HG02973 (cell line): ENCODE results near the gene MLEC.
A peak's percentile ranks its signal among the peaks of the same experiment; 100 is the strongest.

Experiments
- ATAC-seq: cut with Tn5 transposase; IDR thresholded peaks from one replicate; pipeline ENCODE4 v1.9.1; 2021; ENCODE audit warnings: moderate library complexity; ENCODE audit not compliant: unreplicated experiment

MLEC gene

DNA sequence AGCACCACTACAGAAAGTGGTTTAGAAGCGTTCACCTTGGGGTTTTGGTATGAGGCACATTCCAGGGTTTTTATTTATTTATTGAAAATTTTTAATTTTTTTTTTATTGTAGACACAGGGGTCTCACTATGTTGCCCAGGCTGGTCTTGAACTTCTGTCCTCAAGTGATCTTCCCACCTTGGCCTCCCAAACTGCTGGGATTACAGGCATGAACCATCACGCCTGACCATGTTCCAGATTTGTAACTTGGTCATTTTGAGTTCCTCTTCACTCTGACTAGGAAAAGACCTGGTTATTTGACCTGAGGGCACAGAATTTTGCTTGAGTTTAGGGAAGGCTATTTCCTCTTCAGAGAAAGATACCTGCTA, 3.1 kb downstream of the MLEC start:
- no peak for ATAC-seq

DNA sequence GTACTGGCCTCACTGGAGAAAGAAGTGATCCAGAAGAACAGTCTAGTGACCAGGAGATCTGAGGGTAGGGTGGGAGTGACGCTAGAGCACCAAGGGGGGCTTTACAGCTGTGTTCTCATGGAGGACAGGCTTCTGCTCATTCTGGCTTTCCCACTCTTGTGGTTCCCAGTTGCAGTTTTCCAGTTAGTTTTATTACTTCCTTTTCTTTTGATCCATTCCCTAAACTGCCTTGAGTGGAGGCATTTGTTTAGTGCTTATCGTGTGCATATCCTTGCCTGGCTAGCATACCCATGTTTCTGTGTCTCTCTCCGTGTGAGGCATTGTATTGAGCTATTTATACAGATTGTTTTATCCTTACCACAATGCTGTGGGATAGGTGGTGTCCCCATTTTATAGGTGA, 4.0 kb downstream of the MLEC start:
- no peak for ATAC-seq

- no peak for ATAC-seq
Observed at GRCh38 chr12:120692524-120693033, 5.6 kb downstream of the MLEC start.

GRCh38 chr12:120693848-120694247, 6.9 kb downstream of the MLEC start:
- no peak for ATAC-seq

- no peak for ATAC-seq
Observed at GRCh38 chr12:120696626-120697025, 9.7 kb downstream of the MLEC start.

DNA sequence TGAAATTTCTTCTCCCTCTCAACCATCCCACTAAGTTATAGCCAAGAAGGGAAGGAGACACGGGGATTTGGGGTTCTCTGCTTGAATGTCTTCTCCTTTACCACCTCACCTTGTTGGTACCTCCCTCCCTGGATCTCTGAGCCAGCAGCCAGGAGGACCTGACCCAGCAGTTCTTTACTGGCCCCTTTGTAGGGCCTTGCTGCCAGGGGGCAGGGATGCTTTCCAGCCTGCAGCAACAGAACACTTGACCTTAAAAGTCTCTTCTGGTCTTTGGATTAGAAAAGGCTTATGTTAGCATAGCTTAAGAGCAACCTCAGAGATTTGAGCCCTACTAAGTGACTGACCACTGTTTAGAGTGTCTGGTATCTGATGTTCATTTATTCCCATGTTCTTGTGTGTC, 10.4 kb downstream of the MLEC start:
- no peak for ATAC-seq

GRCh38 chr12:120698665-120699064, 11.7 kb downstream of the MLEC start:
- ATAC-seq: no peak

GRCh38 chr12:120699553-120699952, 12.6 kb downstream of the MLEC start:
- ATAC-seq: no peak

GRCh38 chr12:120700886-120701285, 13.9 kb downstream of the MLEC start:
- ATAC-seq: no peak

GRCh38 chr12:120702637-120703036, 15.7 kb downstream of the MLEC start:
- no peak for ATAC-seq

DNA sequence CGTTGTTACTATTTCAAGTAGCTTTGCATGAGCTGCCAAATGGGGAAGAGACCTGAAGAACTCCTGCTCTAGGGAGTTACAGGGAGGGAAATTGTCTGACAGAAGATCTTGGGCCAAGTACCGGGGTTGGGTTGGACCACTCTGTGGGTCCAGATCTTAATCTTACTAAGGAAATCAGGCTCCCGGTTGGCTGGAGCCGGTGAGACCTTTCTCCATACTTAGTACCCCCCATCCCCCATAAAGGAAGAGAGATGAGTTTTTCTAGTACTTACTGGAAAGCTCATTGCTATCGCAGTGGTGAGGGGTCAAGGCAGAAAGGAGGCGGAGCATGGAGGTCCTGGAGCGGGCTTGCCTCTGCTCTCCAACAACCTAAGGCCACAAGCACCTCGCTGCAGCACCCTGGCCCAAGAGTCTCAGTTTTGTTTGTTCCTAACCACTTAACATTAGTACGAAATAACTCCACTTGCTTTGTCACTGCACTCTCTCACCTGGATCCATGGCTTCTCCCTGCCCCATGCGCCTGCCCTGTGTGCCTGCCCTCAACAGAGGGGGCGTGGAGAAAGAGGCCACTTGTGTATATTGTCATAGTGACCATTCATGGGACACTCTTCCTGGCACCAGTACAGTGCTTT, 16.5 kb downstream of the MLEC start:
- no peak for ATAC-seq

DNA sequence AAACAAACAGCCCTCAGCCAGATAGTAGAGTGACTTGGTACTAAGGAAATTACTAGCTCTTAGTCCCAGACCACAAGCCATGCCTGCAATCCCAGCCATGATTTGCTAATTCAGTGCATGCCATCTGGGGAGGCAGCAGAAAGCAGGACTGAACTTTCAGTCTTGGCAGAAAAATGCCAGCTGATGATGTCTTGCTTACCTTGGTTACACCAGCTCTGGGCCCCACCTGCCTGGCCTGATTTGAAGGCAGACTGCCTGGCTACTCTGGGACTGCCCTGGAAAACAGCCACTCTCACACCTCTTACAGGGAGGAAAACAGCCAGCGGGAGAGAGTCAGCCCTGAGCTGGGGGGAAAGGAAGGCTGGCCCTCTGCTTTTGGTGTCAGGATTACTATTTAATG, 18.7 kb downstream of the MLEC start:
- no peak for ATAC-seq

- no peak for ATAC-seq
Observed at GRCh38 chr12:120706029-120706428, 19.1 kb downstream of the MLEC start.

GRCh38 chr12:120708651-120709050, 21.7 kb downstream of the MLEC start:
- no peak for ATAC-seq

DNA sequence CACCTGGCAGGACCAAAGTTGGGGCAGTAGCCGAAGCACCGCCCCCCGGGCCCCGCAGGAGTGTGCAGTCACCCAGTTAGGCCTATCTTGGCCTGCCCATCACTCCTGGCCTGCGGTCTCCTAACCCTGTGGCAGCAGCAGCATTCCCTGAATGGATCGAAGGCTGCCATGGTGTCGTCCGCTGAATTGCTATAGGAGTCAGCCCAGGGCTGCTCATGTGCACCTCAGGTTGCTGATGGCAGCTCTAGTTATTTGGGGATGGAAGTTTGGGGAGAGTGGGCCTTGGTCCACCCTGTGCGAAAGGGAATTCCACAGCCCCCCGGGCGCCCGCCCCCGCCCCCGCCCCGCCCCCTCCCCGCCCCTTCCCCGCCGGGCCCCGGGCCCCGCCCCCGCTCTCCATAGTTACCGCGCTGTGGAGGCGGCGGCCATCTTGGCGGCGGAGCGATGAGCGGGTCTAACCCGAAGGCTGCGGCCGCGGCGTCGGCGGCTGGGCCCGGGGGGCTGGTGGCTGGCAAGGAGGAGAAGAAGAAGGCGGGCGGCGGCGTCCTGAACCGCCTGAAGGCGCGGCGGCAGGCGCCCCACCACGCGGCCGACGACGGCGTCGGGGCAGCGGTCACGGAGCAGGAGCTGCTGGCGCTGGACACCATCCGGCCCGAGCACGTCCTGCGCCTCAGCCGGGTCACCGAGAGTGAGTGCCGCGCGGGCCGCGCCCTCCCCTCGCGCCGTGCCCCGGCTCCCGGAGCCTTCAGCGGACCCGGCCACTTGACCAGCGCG, 23.3 kb downstream of the MLEC start, which contains the start of gene UNC119B:
Gene UNC119B (plus strand): TSS at position 428 of the 774 bp plus-strand sequence. CDS start 17 bp downstream, at position 445.
- ATAC-seq: peak; percentile 60

- peak; percentile 20 for ATAC-seq
Observed at GRCh38 chr12:120710805-120711296, 23.9 kb downstream of the MLEC start.

DNA sequence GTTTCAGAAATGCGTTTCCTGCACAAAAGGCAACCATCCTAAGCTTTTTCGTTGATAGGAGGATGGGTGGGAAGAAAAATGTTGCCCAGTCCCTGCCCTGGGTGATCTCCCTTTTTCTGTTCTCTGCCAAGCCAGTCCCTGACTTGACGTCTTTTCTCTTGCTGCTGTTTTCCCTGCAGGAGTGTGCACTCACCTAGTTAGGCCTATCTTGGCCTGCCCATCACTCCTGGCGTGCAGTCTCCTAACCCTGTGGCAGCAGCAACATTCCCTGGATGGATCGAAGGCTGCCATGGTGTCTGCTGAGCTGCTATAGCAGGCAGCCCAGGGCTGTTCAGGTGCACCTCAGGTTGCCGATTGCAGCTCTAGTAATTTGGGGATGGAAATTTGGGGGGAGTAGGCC, 24.5 kb downstream of the MLEC start:
- no peak for ATAC-seq

- no peak for ATAC-seq
Observed at GRCh38 chr12:120712610-120713009, 25.7 kb downstream of the MLEC start.

GRCh38 chr12:120713861-120714482, 27.0 kb downstream of the MLEC start:
- no peak for ATAC-seq

DNA sequence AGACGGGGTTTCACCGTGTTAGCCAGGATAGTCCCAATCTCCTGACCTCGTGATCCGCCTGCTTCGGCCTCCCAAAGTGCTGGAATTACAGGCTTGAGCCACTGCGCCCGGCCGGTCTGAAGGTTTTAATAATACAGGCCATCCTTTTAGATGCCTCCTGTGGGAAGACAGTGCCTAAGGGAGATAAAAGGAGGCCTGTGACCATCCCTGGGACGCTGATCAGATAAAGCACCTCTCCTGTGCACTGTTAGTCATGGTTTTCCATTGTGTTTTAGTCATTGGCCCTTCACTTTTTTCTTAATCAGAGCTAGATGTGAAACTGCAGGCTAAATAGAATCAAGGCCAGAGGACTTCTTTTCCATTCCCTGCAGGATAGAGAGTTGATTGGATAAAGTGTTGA, 31.1 kb downstream of the MLEC start:
- ATAC-seq: no peak

DNA sequence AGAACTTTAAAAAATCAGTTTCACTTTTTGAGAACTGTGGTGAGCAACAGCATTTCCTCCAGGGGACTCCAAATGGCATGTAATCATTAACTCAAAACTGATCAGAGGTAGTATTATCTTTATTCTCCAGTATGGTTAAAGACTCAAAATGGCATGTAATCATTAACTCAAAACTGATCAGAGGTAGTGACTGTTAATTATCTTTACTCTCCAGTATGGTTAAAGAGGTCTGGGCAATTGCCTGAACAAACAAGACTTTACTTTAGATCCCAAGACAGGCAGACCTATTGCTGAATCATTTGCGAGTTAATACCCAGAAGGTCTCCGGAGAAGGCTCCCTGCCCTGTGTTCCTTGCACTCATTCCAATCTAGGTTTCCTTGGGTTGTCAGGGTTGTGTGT, 32.1 kb downstream of the MLEC start:
- no peak for ATAC-seq
